ENCODE results near the gene KIF26B. TPM values are rescaled to one million over a fixed set of nuclear protein-coding genes. Genes with fewer than 3 reads are reported as not detected.

KIF26B gene
- total RNA-seq, 2 donors from 2014 or later: 0.31 to 0.36 TPM

GRCh38 chr1:245600658-245601057, 445.9 kb downstream of the KIF26B start:
- DNase-seq (no peak), ATAC-seq (no peak)
- intact Hi-C loops (cut with DNase I, micrococcal nuclease): no loop called here

GRCh38 chr1:245603311-245603865, 448.6 kb downstream of the KIF26B start:
- no peak for DNase-seq
- no peak for ATAC-seq
- intact Hi-C loops (cut with DNase I, micrococcal nuclease): no loop called here

- no peak for ATAC-seq
- intact Hi-C loops (cut with DNase I, micrococcal nuclease): no loop called here
- no peak for DNase-seq
Measured at GRCh38 chr1:245604979-245605378, 450.2 kb downstream of the KIF26B start.

- no peak for DNase-seq
- no peak for ATAC-seq
- intact Hi-C loops (cut with DNase I, micrococcal nuclease): no loop called here
Measured at GRCh38 chr1:245605480-245606156, 450.8 kb downstream of the KIF26B start.

- ATAC-seq: no peak
- DNase-seq: no peak
- intact Hi-C loops (cut with DNase I, micrococcal nuclease): no loop called here
Measured at GRCh38 chr1:245606157-245606725, 451.5 kb downstream of the KIF26B start.

GRCh38 chr1:245608271-245608670, 453.5 kb downstream of the KIF26B start:
- DNase-seq (no peak), ATAC-seq (no peak)

GRCh38 chr1:245609354-245610150, 454.8 kb downstream of the KIF26B start:
- ATAC-seq (peak; percentile 40), DNase-seq (no peak)
- intact Hi-C loops (cut with DNase I, micrococcal nuclease): no loop called here

More at GRCh38 chr1:245608271-245608670, 453.5 kb downstream of the KIF26B start:
- intact Hi-C loops (cut with DNase I, micrococcal nuclease): no loop called here

GRCh38 chr1:245611251-245611650, 456.5 kb downstream of the KIF26B start:
- no peak for ATAC-seq
- intact Hi-C loops (cut with DNase I, micrococcal nuclease): no loop called here
- no peak for DNase-seq

- ATAC-seq: no peak
- intact Hi-C loops (cut with DNase I, micrococcal nuclease): no loop called here
- no peak for DNase-seq
Measured at GRCh38 chr1:245614476-245614875, 459.7 kb downstream of the KIF26B start.

- ATAC-seq: no peak
- intact Hi-C loops (cut with DNase I, micrococcal nuclease): no loop called here
- no peak for DNase-seq
Measured at GRCh38 chr1:245615001-245615400, 460.2 kb downstream of the KIF26B start.

- ATAC-seq (no peak), DNase-seq (no peak)
- intact Hi-C loops (cut with DNase I, micrococcal nuclease): no loop called here
Measured at GRCh38 chr1:245621589-245621988, 466.8 kb downstream of the KIF26B start.

- intact Hi-C loops (cut with DNase I, micrococcal nuclease): no loop called here
- ATAC-seq (no peak), DNase-seq (no peak)
Measured at GRCh38 chr1:245622332-245623014, 467.7 kb downstream of the KIF26B start.

GRCh38 chr1:245641384-245641783, 486.6 kb downstream of the KIF26B start:
- DNase-seq (no peak), ATAC-seq (no peak)
- intact Hi-C loops (cut with DNase I, micrococcal nuclease): no loop called here

- no peak for ATAC-seq
- no peak for DNase-seq
- intact Hi-C loops (cut with DNase I, micrococcal nuclease): no loop called here
Measured at GRCh38 chr1:245645406-245645805, 490.6 kb downstream of the KIF26B start.

- DNase-seq (no peak), ATAC-seq (no peak)
- intact Hi-C loops (cut with DNase I, micrococcal nuclease): no loop called here
Measured at GRCh38 chr1:245645894-245646293, 491.1 kb downstream of the KIF26B start.

- ATAC-seq (no peak), DNase-seq (no peak)
- intact Hi-C loops (cut with DNase I, micrococcal nuclease): no loop called here
Measured at GRCh38 chr1:245648749-245649522, 494.2 kb downstream of the KIF26B start.

GRCh38 chr1:245649666-245650065, 494.9 kb downstream of the KIF26B start:
- no peak for DNase-seq
- ATAC-seq: no peak
- intact Hi-C loops (cut with DNase I, micrococcal nuclease): no loop called here

- ATAC-seq: no peak
- no peak for DNase-seq
- intact Hi-C loops (cut with DNase I, micrococcal nuclease): no loop called here
Measured at GRCh38 chr1:245650441-245650960, 495.7 kb downstream of the KIF26B start.

Data from left colon (tissue), 2 donors.